ENCODE measurements around the gene SINHCAF. TPM values are rescaled to one million over a fixed set of nuclear protein-coding genes. Genes with fewer than 3 reads are reported as not detected.

Gene SINHCAF
- total RNA-seq, 1 experiment from 2014 or later, result 47.5 TPM

DNA sequence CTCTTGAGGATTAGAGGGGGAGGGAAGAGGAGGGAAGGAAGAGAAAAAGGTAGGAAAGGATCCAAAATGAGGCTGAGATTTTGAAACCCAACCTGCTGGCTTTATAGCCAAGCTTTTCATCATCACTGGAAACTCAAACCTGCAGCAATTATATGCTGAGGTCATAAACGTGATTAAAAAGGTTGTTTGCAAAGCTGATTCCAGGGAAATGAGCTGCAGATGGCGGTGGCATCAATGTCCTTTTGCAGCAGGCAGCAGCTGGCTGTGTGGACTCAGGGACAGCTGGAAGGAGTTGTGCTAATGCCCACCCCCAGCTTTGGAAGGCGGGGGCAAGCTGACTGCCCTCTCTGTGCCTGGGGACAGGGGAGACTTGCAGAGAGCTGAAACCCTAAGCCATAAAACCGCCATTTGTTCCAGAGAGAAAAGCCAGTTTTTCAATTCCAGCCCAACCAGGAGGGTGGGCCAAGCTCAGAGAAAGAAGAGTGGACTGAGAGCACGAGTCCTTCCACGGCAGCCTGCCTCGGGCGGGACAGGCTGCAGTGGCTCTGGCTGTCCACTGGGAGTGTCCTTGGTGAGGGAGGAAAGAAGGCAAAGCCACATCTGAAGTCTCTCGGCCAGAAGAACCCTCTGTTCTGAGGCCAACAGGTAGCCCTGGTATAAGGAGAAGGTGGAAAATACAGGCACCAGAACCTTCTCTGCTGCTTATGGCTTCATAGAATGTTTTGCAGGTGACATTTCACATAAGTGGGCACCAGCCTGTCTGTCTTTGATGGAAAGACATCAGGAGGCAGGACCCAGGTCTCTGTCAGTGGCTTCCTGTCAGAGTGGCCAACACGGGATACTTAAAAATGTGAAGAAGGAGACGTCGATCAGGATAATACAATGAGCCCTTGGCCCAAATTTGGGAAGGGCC lies 90.7 kb downstream of the SINHCAF start:
- DNase-seq (ENCODE audit: low read depth in 1 of 2, low spot score in 2 of 2), result peak; percentile 28 to 41
- Histone ChIP-seq H3K9me3 (replicated peaks) (no peaks in the 10 kb centered on the region), H3K4me3 (no peak overlapping the region), H3K36me3 (no peaks in the 10 kb centered on the region), H3K27me3 (replicated peaks) (no peaks in the 10 kb centered on the region), H3K4me1 (replicated peaks) (no peaks in the 10 kb centered on the region), H3K27ac (no peak overlapping the region)

GRCh38 chr12:31234053-31234840 lies 91.7 kb downstream of the SINHCAF start:
- H3K4me1 ChIP-seq (replicated peaks), result no peaks in the 10 kb centered on the region
- H3K27me3 ChIP-seq (replicated peaks), result no peaks in the 10 kb centered on the region
- no peaks in the 10 kb centered on the region for H3K9me3 ChIP-seq (replicated peaks)
- no peak overlapping the region for H3K27ac ChIP-seq
- no peaks in the 10 kb centered on the region for H3K36me3 ChIP-seq
- no peak overlapping the region for H3K4me3 ChIP-seq
- peak in 1 of 2 experiments; percentile 35 for DNase-seq (ENCODE audit: low read depth in 1 of 2, low spot score in 2 of 2)

- Histone ChIP-seq H3K9me3 (replicated peaks) (no peaks in the 10 kb centered on the region), H3K4me3 (no peak overlapping the region), H3K27me3 (replicated peaks) (no peaks in the 10 kb centered on the region), H3K27ac (no peak overlapping the region), H3K4me1 (replicated peaks) (no peaks in the 10 kb centered on the region), H3K36me3 (no peaks in the 10 kb centered on the region)
- DNase-seq (ENCODE audit: low read depth in 1 of 2, low spot score in 2 of 2), result peak in 1 of 2 experiments; percentile 22
Observed at GRCh38 chr12:31233061-31233730, 92.8 kb downstream of the SINHCAF start.

- no peaks in the 10 kb centered on the region for H3K36me3 ChIP-seq
- no peaks in the 10 kb centered on the region for H3K4me1 ChIP-seq (replicated peaks)
- no peak overlapping the region for H3K4me3 ChIP-seq
- no peak overlapping the region for H3K27ac ChIP-seq
- H3K9me3 ChIP-seq (replicated peaks), result no peaks in the 10 kb centered on the region
- H3K27me3 ChIP-seq (replicated peaks), result no peaks in the 10 kb centered on the region
- peak in 1 of 2 experiments; percentile 18 for DNase-seq (ENCODE audit: low read depth in 1 of 2, low spot score in 2 of 2)
Observed at GRCh38 chr12:31232361-31232965, 93.5 kb downstream of the SINHCAF start.

GRCh38 chr12:31231611-31232360 lies 94.2 kb downstream of the SINHCAF start:
- H3K4me1 ChIP-seq (replicated peaks), result no peaks in the 10 kb centered on the region

More at GRCh38 chr12:31231611-31232360, 94.2 kb downstream of the SINHCAF start:
- H3K36me3 ChIP-seq, result no peaks in the 10 kb centered on the region
- H3K4me3 ChIP-seq, result no peak overlapping the region
- H3K27ac ChIP-seq, result no peak overlapping the region
- no peaks in the 10 kb centered on the region for H3K27me3 ChIP-seq (replicated peaks)
- DNase-seq (ENCODE audit: low read depth in 1 of 2, low spot score in 2 of 2), result no peak
- H3K9me3 ChIP-seq (replicated peaks), result no peaks in the 10 kb centered on the region
